Mammary epithelial cell (primary cell): Measurements from ENCODE around the gene ASPRV1.

Experiments
- CTCF ChIP-seq, 2 donors: IDR thresholded peaks in 1 of 2; conservative IDR thresholded peaks in 1 of 2; 2 replicates each; pipeline ENCODE4 v1.5.1; 2011 to 2012; ENCODE audit warnings: inconsistent platforms in 2 of 2, low read length in 2 of 2, mild to moderate bottlenecking in 2 of 2, control low read depth in 1 of 2, low read depth in 1 of 2; ENCODE audit not compliant: insufficient read depth in 1 of 2; ENCODE audit errors: extremely low read depth in 1 of 2
- EZH2 ChIP-seq: IDR thresholded peaks from 2 replicates; pipeline ENCODE4 v1.6.1; 2012; ENCODE audit warnings: low read length, inconsistent platforms, borderline replicate concordance

- TF ChIP-seq CTCF (conservative IDR thresholded peaks at IDR 0.05 in 1 of 2, IDR thresholded peaks at IDR 0.05 in 1 of 2; ENCODE audit: extremely low read depth in 1 of 2, insufficient read depth in 1 of 2, low read depth in 1 of 2, low read length in 2 of 2), result no peak
- TF ChIP-seq EZH2, result no peak
Measured at GRCh38 chr2:70009762-70010575, 48.5 kb upstream of the ASPRV1 start.
